Neural progenitor cell (in vitro differentiated cells): ENCODE data around the gene OR2A1.
"Not testable (repeated sequence)": the region's sequence is repeated elsewhere in the genome, so short reads cannot be mapped to it uniquely, and the experiment has no call there.

Experiments used
- EZH2 ChIP-seq: fragments of 200-600 bp; sonication (generic); IDR thresholded peaks from 2 replicates; pipeline ENCODE4 v1.6.1; 2017; ENCODE audit warnings: antibody characterized with exemption, mild to moderate bottlenecking, moderate library complexity
- EZH2phosphoT487 ChIP-seq: fragments of 200-600 bp; sonication (generic); IDR thresholded peaks from 2 replicates; pipeline ENCODE4 v1.6.1; 2017; ENCODE audit warnings: antibody characterized with exemption
- TF ChIP-seq, protein P1 (sequence below): fragments of 200-600 bp; sonication (generic); IDR thresholded peaks from 2 replicates; pipeline ENCODE4 v1.5.1; 2017; ENCODE audit warnings: antibody characterized with exemption, mild to moderate bottlenecking

DNA sequence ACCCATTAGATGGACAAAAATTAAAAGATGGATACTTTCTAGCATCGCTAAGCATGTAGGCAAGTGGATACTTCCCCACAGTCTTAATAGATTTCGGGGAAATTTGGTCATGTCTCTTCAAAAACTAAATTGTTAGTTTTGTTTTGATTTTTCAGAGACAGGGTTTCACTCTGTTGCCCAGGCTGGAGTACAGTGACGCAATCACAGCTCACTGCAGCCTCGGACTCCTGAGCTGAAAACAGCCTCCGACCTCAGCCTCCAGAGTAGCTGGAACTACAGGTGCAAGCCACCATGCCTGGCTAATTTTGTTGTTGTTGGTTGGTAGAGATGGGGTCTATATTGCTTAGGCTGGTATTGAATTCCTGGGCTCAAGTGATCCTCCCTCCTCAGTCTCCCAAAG, 13.6 kb downstream of the OR2A1 start:
- TF ChIP-seq, protein P1, sequence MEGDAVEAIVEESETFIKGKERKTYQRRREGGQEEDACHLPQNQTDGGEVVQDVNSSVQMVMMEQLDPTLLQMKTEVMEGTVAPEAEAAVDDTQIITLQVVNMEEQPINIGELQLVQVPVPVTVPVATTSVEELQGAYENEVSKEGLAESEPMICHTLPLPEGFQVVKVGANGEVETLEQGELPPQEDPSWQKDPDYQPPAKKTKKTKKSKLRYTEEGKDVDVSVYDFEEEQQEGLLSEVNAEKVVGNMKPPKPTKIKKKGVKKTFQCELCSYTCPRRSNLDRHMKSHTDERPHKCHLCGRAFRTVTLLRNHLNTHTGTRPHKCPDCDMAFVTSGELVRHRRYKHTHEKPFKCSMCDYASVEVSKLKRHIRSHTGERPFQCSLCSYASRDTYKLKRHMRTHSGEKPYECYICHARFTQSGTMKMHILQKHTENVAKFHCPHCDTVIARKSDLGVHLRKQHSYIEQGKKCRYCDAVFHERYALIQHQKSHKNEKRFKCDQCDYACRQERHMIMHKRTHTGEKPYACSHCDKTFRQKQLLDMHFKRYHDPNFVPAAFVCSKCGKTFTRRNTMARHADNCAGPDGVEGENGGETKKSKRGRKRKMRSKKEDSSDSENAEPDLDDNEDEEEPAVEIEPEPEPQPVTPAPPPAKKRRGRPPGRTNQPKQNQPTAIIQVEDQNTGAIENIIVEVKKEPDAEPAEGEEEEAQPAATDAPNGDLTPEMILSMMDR = not testable (repeated sequence)
- TF ChIP-seq EZH2, EZH2phosphoT487: not testable (repeated sequence)
